C4-2B (cell line): Measurements from ENCODE around the gene IVL.
A peak's percentile ranks its signal among the peaks of the same experiment; 100 is the strongest.

Experiments used
- ZFX ChIP-seq: fragments of 450-650 bp; IDR thresholded peaks from 2 replicates; pipeline ENCODE4 v1.6.1; 2017
- TF ChIP-seq, protein P1 (sequence below): fragments of 450-650 bp; conservative IDR thresholded peaks from 2 replicates; pipeline ENCODE4 v1.5.1; 2017; ENCODE audit warnings: mild to moderate bottlenecking

DNA sequence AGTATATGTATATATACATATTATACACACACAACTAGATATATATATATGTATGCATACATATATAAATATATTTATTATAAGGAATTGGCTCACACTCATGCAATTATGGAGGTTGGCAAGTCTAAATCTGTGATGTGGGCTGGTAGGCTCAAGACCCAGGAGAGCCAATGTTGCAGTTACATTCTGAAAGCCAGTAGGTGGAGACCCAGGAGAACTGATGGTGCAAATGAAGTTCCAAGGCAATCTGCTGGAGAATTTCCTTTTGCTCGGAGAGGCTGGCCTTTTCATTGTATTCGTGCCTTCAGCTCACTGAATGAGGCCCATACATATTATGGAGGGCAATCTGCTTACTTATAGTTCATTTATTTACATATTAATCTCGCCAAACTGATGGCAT lies 9.4 kb downstream of the IVL start:
- TF ChIP-seq, protein P1, sequence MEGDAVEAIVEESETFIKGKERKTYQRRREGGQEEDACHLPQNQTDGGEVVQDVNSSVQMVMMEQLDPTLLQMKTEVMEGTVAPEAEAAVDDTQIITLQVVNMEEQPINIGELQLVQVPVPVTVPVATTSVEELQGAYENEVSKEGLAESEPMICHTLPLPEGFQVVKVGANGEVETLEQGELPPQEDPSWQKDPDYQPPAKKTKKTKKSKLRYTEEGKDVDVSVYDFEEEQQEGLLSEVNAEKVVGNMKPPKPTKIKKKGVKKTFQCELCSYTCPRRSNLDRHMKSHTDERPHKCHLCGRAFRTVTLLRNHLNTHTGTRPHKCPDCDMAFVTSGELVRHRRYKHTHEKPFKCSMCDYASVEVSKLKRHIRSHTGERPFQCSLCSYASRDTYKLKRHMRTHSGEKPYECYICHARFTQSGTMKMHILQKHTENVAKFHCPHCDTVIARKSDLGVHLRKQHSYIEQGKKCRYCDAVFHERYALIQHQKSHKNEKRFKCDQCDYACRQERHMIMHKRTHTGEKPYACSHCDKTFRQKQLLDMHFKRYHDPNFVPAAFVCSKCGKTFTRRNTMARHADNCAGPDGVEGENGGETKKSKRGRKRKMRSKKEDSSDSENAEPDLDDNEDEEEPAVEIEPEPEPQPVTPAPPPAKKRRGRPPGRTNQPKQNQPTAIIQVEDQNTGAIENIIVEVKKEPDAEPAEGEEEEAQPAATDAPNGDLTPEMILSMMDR: peak; percentile 34
- no peak for TF ChIP-seq ZFX
